HG03457 (cell line): ENCODE data around the gene CYB5B.

Source experiments
- ATAC-seq: cut with Tn5 transposase; IDR thresholded peaks from one replicate; pipeline ENCODE4 v1.9.1; 2021; ENCODE audit warnings: moderate number of reproducible peaks; ENCODE audit not compliant: unreplicated experiment

Gene CYB5B

DNA sequence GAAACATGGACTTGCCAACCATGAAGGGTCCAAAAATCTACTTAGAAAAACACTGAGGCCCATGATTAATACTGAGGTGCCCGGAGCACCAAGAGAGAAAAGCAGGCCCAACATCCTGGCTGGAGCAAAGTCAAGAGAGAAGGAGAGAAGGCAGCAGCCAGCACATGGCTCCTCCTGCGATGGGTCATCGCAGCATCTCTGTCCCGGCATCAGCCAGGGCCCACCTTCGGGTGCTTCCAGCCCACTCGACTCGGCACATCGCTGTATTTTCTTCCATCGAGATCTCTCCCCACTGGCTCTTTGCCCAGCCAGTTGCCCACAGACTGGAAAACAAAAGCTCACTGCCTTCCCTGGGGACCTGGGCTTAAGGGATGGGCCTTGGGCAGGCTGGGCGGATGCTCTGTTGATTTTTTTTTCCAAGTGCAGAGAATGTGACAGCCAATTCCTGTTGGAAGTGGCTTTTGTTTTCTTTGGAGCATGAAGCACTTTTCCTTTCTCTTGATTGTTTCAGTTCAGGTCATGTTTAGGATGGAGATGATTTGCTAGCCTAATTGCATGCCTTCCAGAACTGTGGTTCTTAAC is 58.1 kb downstream of the CYB5B start:
- ATAC-seq: no peak

DNA sequence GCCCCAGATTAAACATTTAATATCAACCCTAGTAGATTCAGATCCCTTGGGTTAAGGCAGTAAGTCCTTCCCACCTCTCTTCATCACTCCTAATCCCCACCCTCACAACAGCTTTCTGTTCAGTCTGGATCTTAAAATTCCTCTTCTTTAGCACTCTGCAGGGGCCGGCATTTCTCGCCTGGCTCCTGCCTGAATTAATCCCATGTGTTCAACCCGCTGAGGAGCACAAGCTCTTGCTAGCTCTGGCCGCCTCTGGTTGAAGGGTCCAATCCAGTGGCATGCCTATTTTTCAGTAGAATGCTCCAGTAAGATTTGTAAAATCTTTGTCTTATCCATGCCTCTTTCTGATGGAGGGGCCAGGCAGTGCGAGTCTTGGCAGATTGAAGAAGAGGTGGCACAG is 59.2 kb downstream of the CYB5B start:
- ATAC-seq: no peak

DNA sequence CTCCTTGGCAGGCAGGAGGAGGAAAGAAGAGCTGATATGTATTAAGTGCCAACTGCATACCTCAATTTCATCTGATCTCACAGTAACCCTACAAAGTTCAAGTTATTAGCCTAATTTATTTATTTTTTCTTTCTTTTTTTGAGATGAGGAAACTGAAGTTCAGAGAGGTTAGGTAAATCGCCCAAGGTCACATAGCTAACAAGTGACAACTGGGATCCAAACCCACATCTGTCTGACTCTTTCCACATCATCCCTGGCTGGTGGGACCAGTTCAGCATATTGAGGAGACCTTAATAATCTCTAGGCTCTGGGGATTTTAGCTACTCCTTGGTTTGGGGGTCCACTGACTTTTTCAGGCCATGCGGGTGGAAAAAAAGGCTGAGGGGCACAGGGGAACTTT is 60.9 kb downstream of the CYB5B start:
- no peak for ATAC-seq

DNA sequence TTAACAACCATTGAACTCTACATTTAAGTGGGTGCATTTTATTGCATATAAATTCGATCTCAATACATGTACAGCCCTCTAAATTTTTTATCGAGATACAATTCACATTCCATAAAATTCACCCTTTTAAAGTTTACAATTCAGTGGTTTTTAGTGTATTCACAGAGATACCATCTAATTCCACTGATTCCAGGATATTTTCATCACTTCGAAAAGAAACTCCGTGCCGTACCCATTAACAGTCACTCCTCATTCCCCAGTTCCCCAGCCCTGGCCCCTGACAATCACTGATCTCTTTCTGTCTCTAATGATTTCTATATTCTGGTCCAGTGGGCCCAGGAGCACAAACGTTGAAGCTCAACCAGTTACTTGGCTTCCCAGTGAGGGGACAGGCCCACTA is 61.4 kb downstream of the CYB5B start:
- ATAC-seq: no peak

DNA sequence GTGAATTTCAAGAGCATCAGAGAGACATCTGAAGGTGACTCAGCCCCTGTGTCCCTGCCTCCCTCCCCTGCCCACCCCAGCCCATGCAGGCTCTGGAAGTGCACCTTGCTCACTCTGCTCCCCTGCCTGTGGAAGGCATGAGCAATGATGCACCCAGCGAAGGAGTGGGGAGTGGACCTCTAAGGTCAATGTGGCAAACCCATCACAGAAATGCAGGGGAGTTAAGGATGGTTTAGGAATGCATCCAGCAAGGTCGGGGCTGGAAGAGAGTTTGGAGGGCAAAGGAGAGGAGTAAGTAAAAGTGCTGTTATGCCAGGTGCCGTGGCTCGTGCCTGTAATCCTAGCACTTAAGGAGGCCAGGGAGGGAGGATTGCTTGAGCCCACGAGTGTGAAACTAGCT is 61.9 kb downstream of the CYB5B start:
- no peak for ATAC-seq

DNA sequence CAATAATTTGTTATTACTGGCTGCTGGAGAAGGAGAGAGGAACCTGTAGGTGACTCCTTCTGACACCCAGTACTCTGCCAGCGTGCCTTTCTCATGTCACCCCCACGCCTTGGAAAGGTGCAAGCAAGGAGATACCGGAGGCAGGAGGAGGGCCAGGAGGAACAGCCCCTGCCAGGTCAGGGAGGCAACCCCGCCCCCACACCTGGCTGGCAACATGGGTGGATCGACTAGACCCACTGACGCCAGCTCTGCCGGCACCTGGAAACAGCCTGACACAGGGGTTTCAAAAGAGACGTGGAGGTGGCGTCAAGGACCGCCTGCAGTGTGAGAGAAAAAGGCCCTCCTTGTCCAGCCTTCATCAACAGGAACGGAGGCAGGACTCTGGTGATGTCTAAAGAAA is 62.3 kb downstream of the CYB5B start:
- ATAC-seq: no peak

DNA sequence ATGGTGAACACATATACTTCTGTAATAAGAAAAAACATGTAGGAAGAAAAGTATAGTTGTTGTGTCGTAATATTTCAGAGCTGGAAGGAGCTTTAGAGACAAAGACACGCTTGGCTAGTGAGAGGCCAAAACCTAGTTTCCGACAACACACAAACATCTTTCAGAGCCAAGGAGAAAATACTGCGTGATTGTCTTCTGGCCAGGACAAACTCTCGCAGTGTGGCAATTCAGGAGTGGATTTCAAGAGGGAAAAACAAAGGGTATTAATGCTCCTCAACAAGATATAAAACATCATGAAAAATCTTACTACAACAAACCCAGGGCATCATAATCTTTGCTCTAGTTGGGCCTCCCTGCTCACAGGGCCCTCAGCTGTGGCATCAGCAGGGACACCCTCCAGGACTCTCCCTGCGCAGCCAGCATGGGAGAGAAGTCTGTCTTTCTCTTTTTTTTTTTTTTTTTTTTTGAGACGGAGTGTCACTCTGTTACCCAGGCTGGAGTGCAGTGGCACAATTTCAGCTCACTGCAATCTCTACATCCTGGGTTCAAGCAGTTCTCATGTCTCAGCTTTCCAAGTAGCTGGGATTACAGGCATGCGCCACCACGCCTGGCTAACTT is 66.4 kb downstream of the CYB5B start:
- no peak for ATAC-seq

DNA sequence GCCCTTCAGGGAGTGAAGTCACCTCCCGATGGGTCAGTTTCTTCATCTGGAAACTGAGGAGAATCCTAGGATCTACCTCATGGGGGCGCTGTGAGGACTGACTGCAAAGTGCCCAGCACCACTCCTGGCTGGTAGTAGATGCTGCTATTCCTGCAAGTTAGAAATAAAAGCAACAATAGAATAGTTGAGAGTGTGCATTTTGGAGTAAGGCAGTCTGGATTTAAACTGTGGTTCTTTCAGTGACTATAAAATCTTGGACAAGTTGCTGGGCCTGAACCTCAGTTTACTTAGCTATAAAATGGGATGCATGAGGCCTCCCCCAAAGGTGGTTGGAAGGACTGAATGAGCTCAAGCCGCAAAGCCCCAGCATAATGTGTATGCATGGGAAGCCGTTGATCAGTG is 70.6 kb downstream of the CYB5B start:
- ATAC-seq: no peak

DNA sequence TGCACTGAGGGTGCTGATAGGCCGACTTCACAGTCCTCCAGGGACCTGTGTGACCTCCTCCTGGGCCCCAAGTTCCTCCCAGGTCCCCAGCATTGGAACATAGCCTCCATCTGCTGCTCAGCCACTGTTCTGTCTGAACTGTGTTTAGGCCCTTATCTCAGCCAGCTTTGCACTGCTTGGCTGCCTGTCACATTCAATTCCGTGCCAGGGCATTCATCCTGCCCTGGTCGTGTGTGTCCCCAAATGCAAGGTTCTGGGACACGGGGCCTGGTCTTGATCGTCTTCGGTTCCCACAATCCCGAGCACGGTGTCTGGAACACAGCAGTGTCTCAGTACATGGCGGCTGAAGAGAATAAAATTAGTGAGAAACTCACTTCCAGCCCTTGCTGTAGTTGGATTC is 71.4 kb downstream of the CYB5B start:
- no peak for ATAC-seq

DNA sequence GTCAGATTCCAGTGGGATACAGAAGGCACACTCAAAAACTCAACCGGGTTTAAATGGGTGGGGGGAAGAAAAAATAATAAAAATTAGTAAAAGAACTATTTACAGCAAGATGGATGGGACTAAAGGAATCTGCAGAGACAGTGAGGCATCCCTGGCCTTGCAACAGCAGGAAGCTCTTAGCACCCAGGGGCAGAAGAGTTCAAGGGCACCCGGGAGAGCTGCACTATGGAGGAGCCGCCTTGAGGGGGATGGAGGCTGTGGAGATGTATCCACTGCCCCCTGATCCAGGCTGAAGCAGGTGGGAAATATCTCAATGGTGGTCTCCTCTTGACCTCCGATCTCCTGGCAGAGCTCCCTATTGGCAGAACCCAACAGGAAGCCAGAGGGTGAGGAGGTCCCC is 72.0 kb downstream of the CYB5B start:
- ATAC-seq: no peak

DNA sequence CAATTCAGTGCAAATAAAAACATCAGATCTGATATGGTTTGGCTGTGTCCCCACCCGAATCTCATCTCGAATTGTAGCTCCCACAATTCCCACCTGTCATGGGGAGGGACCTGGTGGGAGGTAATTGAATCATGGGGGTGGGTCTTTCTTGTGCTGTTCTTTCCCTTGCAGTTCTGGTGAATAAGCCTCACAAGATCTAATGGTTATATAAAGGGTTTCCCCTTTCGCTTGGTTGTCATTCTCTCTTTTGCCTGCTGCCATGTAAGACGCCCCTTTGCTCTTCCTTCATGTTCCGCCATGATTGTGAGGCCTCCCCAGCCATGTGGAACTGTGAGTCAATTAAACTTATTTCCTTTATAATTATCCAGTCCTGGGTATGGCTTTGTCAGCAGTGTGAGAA is 72.5 kb downstream of the CYB5B start:
- no peak for ATAC-seq

DNA sequence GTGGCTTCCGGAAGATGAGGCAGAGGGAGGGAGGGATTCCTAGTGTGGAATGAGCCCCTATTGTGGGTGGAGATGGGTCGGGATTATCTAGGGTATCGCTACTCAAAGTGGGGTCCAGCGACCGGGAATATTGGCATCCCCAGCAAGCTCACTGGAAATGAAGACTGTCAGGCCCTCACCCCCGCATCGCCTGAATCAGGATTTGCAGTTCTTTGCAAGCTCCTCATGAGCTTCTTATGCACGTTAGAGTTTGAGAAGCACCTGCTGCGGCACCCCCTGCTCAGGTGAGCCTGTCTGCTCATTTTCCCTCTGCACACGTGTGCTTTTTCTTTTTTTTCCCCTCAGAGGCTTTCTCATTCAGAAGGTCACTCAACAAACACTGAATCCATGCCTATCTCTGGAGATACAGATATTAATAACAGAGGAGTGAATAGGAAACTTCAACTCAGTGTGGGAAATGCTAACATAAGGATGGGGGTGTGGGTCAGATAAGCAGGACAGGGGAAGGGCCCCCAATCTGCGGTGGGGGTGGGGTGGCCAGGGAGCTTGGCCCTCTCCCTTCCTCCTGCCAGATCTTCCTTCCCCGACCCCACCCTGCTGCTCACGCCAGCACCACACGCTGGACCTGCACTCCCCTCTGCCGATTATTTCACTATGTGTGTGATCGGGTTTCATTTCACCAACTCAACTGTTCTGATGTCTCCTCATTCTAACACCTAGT is 73.6 kb downstream of the CYB5B start:
- ATAC-seq: no peak

DNA sequence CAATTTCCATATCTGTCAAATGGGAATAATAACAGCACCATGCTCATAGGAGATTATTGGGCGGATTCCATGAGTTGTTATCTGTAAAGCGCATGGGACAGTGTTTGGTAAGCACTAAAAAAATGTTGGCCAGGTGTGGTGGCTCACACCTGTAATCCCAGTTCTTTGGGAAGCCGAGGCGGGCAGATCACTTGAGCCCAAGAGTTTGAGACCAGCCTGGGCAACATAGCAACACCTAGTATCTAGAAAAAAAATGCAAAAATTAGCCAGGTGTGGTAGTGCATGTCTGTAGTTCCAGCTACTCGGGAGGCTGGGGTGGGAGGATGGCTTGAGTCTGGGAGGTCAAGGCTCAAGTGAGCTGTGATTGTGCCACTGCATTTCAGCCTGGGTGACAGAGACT is 74.5 kb downstream of the CYB5B start:
- no peak for ATAC-seq

DNA sequence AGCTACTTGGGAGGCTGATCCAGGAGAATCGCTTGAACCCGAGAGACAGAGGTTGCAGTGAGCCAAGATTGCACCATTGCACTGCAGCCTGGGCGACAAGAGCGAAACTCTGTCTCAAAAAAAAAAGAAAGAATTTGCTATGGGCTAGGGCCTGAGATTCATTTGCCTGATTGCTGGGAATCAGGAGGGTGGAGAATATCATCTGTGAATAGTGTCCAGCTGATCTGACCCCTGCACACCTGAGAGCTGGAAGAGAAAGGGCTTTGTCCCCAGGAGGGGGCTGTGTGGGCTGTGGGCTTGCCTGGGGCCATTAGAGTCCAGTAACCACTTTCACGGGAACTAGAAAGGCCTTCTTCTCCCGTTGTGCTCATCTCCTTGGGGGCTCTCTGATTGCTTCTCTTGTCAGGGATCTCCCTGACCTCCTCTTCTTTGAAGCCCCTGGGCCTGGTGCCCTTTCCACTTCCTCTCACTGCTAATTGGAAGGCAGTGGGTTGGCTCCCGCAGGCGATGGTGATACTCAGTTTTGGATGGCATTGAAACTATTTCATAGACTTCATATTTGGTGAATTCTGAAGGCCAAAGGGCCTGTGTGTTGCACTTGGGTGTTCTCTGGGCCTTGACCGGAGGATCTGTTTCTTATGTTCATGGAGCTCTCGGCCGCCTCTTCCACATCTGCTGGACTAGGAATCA is 75.3 kb downstream of the CYB5B start:
- ATAC-seq: no peak

DNA sequence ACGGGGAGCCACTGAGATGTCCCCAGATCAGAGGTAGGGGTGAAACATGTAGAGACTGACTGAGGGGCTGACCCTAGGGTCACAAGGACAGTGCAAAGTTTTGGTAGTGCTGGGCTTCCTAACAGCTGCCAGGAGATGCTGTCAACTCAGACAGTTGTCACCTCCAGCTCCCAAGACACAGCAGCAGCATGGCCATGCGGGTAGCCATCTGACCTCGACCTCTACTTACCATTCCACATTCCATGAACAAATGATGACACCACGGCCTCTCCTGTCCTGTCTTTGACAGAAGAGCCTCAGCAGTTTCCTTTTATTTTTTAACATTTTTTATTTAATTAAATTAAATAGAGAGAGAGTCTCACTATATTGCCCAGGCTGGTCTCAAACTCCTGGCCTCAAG is 76.1 kb downstream of the CYB5B start:
- no peak for ATAC-seq

DNA sequence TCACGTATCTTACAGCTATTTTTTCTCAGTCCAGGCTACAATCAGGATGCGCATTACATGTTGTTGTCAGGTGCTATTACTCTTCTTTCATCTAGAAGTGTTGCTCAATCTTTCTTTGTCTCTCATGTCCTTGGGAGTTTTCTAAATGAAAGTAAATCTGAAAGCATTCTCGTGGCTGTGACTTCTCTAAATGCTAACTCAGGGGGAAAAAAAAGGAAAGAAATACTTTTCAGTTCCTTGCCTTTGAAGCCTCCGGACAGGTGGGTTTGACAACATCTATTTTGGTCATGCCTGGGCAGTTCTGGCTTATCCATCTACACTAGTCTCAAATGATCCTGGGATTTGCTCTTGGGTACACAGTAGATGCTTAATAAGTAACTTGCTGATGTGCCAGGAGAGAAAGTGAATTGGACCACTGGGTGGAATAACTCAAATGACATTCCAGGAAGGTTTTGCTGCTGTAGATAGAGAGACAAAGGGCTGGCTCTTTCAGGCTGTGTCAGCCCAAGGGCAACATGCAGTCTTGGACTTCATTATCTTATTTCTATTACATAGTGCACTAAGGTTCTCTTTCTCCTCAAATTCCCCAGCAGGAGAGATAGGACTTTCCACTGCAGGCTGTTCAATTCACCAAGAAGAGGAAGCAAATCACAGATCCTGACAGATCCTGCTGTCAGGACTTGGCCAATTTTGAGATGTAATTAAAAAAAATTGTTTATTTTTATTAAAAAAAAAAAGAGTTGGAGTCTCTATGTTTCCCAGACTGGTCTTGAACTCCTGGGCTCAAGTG is 77.7 kb downstream of the CYB5B start:
- no peak for ATAC-seq

DNA sequence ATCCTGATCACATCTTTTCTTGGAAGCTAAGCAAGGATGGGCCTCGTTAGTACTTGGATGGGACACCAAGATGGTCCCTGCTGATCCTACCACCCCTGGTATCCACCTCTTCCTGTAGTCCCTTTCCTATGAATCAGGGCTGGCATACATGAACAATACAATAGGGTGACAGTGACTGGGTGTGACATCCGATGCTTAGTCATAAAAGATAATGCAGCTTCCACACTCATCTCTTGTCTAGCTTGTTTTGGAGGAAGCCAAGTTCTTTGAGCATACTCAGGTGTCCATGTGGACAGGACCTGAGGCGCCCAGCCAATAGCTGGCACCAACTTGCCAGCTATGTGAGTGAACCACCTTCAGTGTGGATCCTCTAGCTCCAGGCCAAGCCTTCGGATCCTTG is 78.8 kb downstream of the CYB5B start:
- no peak for ATAC-seq

DNA sequence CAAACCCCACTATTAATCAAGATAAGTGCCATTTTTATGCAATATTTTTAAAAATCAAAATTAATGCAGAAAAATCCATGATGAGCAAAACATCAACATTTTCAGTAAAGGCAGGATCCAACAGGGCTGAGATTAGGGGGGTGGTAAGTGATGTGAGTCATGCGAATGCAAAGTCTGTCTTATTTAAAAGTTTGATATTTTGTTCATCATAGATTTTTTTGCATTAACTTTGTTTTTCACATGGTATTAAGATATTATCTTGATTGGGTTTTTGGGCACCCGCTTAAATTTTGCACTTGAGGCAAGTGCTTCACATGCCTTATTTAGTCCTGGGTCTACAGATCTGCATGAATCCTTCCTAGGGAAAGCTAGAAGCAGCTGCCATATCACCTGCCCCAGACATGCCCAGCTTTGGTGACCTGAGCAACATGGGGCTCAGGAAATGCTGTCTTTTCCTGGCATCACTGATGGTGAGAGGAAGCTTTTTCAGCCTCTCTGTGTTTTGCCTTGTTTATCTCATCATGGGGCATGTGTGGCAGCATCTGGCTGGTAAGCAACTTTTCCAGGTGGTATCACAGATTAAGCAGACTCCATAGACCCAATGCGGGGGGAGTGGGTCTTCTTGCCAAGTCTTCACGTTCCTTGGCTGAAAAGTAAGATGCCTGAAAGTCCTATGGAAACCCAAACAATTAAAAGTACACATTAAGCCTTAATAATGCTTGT is 83.8 kb downstream of the CYB5B start:
- no peak for ATAC-seq

DNA sequence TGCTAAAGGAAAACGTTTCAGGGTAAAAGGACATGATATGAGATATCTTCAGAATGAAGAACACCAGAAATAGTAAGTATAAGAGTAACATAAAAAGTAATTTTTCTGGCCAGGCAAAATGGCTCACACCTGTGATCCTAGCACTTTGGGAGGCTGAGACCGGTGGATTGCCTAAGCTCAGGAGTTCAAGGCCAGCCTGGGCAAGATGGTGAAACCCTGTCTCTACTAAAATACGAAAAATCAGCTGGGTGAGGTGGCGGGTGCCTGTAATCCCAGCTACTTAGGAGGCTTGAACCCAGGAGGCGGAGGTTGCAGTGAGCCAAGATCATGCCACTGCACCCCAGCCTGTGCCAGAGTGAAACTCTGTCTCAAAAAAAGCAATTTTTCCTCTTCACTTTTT is 84.7 kb downstream of the CYB5B start:
- no peak for ATAC-seq

DNA sequence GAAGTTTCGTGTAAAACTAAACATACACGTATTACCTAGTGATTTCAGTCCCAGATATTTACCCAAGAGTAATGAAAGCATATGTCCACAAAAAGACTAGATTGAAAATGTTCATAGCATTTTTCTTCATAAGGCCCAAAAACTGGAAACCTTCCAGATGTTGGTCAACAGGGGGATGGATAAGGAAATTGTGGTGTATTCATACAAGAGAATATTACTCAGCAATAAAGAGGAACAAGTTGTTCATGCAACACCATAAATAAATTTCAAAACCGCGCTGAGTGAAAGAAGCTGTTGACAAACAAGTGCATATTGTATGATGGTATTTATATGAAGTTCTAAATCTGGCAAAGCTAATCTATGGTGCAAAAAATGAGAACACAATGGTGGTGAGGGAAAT is 87.2 kb downstream of the CYB5B start:
- ATAC-seq: no peak
